ENCODE data around the gene PHKA2.

PHKA2 gene

GRCh38 chrX:19007868-19008267, 24.0 kb upstream of the PHKA2 start:
- DNase-seq (ENCODE audit: low spot score) = no peak
- TF ChIP-seq CTCF (IDR thresholded peaks at IDR 0.05; ENCODE audit: borderline replicate concordance, control extremely low read depth, extremely low read depth, insufficient read depth, missing control alignments) = no peak

GRCh38 chrX:19007011-19007410, 23.1 kb upstream of the PHKA2 start:
- DNase-seq (ENCODE audit: low spot score) = no peak
- in situ Hi-C loops (cut with MboI; ENCODE audit: low sequenced_read_pairs, unreplicated experiment) = loop anchor here (25.0 kb wide), 1 partner anchor 620 kb away; no protein-coding TSS in a partner anchor
- TF ChIP-seq CTCF (IDR thresholded peaks at IDR 0.05; ENCODE audit: borderline replicate concordance, control extremely low read depth, extremely low read depth, insufficient read depth, missing control alignments) = no peak

More at GRCh38 chrX:19007868-19008267, 24.0 kb upstream of the PHKA2 start:
- in situ Hi-C loops (cut with MboI; ENCODE audit: low sequenced_read_pairs, unreplicated experiment) = loop anchor here (25.0 kb wide), 1 partner anchor 621 kb away; no protein-coding TSS in a partner anchor

- TF ChIP-seq CTCF (IDR thresholded peaks at IDR 0.05; ENCODE audit: borderline replicate concordance, control extremely low read depth, extremely low read depth, insufficient read depth, missing control alignments) = no peak
- in situ Hi-C loops (cut with MboI; ENCODE audit: low sequenced_read_pairs, unreplicated experiment) = loop anchor here (25.0 kb wide), 1 partner anchor 619 kb away; no protein-coding TSS in a partner anchor
- no peak for DNase-seq (ENCODE audit: low spot score)
These were observed 22.0 kb upstream of the PHKA2 start for GRCh38 chrX:19005909-19006308.

GRCh38 chrX:19003756-19004155, 19.8 kb upstream of the PHKA2 start:
- DNase-seq (ENCODE audit: low spot score) = no peak
- in situ Hi-C loops (cut with MboI; ENCODE audit: low sequenced_read_pairs, unreplicated experiment) = loop anchor here (25.0 kb wide), 1 partner anchor 616 kb away; no protein-coding TSS in a partner anchor
- no peak for TF ChIP-seq CTCF (IDR thresholded peaks at IDR 0.05; ENCODE audit: borderline replicate concordance, control extremely low read depth, extremely low read depth, insufficient read depth, missing control alignments)

- no peak for TF ChIP-seq CTCF (IDR thresholded peaks at IDR 0.05; ENCODE audit: borderline replicate concordance, control extremely low read depth, extremely low read depth, insufficient read depth, missing control alignments)
- in situ Hi-C loops (cut with MboI; ENCODE audit: low sequenced_read_pairs, unreplicated experiment) = no loop called here
- DNase-seq (ENCODE audit: low spot score) = no peak
These were observed 14.7 kb upstream of the PHKA2 start for GRCh38 chrX:18998653-18999052.

- no peak for TF ChIP-seq CTCF (IDR thresholded peaks at IDR 0.05; ENCODE audit: borderline replicate concordance, control extremely low read depth, extremely low read depth, insufficient read depth, missing control alignments)
- in situ Hi-C loops (cut with MboI; ENCODE audit: low sequenced_read_pairs, unreplicated experiment) = no loop called here
These were observed 14.0 kb upstream of the PHKA2 start for GRCh38 chrX:18997916-18998315.

More at GRCh38 chrX:18997916-18998315, 14.0 kb upstream of the PHKA2 start:
- DNase-seq (ENCODE audit: low spot score) = no peak
